SU-DHL-6 (cell line): ENCODE results near the gene ABCB1.

Experiments used
- H2AFZ ChIP-seq: fragments of 200-600 bp; sonication (generic); 2 replicates; pipeline ENCODE4 v1.6.1; 2014; ENCODE audit warnings: low read depth, mild to moderate bottlenecking, moderate library complexity, mixed read lengths, antibody characterized with exemption, low read length; ENCODE audit not compliant: severe bottlenecking
- H3F3A ChIP-seq: fragments of 200-600 bp; shearing (Covaris generic); 2 replicates; pipeline ENCODE4 v1.6.0; 2016; ENCODE audit warnings: antibody characterized with exemption, mild to moderate bottlenecking; ENCODE audit not compliant: insufficient read depth
- H3K27ac ChIP-seq: fragments of 200-600 bp; sonication (generic); 2 replicates; pipeline ENCODE4 v1.5.1; 2016; ENCODE audit warnings: low read depth, mild to moderate bottlenecking, low read length, moderate library complexity, mixed read lengths
- H3K27me3 ChIP-seq: fragments of 200-600 bp; sonication (generic), shearing (Covaris generic); 2 replicates; pipeline ENCODE4 v1.6.0; 2014; ENCODE audit warnings: mild to moderate bottlenecking, low read length
- H3K36me3 ChIP-seq: fragments of 200-600 bp; sonication (generic); 2 replicates; pipeline ENCODE4 v1.6.1; 2014; ENCODE audit warnings: mild to moderate bottlenecking, low read length, mixed read lengths
- H3K4me2 ChIP-seq: fragments of 300-600, 200-600 bp; shearing (Covaris generic), sonication (generic); 2 replicates; pipeline ENCODE4 v1.6.0; 2014; ENCODE audit warnings: low read length, low read depth, mild to moderate bottlenecking; ENCODE audit not compliant: poor library complexity, severe bottlenecking
- H3K4me3 ChIP-seq: fragments of 200-600 bp; sonication (generic); 2 replicates; pipeline ENCODE4 v1.5.1; 2014; ENCODE audit warnings: antibody characterized with exemption, low read length, mild to moderate bottlenecking, mixed read lengths; ENCODE audit not compliant: insufficient read depth, poor library complexity, severe bottlenecking
- H3K79me2 ChIP-seq: fragments of 200-600 bp; sonication (generic); 2 replicates; pipeline ENCODE4 v1.6.1; 2014; ENCODE audit warnings: mild to moderate bottlenecking, low read length, moderate library complexity; ENCODE audit not compliant: insufficient read depth
- H3K9ac ChIP-seq: fragments of 200-600 bp; sonication (generic); 2 replicates; pipeline ENCODE4 v1.7.0; 2014; ENCODE audit warnings: mild to moderate bottlenecking, low read length
- H3K9me2 ChIP-seq: fragments of 200-600 bp; sonication (generic); replicated peaks from 2 replicates; pipeline ENCODE4 v1.6.1; 2014; ENCODE audit warnings: low read length; ENCODE audit not compliant: insufficient read depth
- H3K9me3 ChIP-seq: fragments of 200-600 bp; sonication (generic); 2 replicates; pipeline ENCODE4 v1.6.1; 2014; ENCODE audit warnings: low read length, mixed read lengths; ENCODE audit not compliant: insufficient read depth
- H4K20me1 ChIP-seq: fragments of 200-600 bp; sonication (generic); 2 replicates; pipeline ENCODE4 v1.6.1; 2014; ENCODE audit warnings: low read depth, mild to moderate bottlenecking, antibody characterized with exemption, low read length, moderate library complexity, mixed read lengths
- CTCF ChIP-seq: fragments of 200-600 bp; sonication (generic); IDR thresholded peaks from one replicate; pipeline ENCODE4 v1.5.1; 2017; ENCODE audit warnings: antibody characterized with exemption, mild to moderate bottlenecking, low read length, moderate library complexity; ENCODE audit not compliant: insufficient read depth, poor library complexity, severe bottlenecking
- EZH2phosphoT487 ChIP-seq: fragments of 200-600 bp; sonication (generic), shearing (Covaris generic); conservative IDR thresholded peaks from 2 replicates; pipeline ENCODE4 v1.6.1; 2018; ENCODE audit warnings: mild to moderate bottlenecking, antibody characterized with exemption, low read length, moderate library complexity, mixed read lengths

Gene ABCB1

GRCh38 chr7:87475359-87476178 is 125.1 kb downstream of the ABCB1 start, which contains the start of gene ABCB4:
Gene ABCB4, minus strand, starts transcription at chr7:87475680. Its CDS starts 215 bp downstream, at chr7:87475465.
- TF ChIP-seq CTCF (no peak), EZH2phosphoT487 (no peak)
- Histone ChIP-seq H4K20me1 (no peaks in the 10 kb centered on the region), H2AFZ (peak within 1 kb of the TSS; percentile 14), H3K79me2 (no peaks in the 10 kb centered on the region), H3K4me2 (peak within 1 kb of the TSS; percentile 3), H3K27me3 (no peaks in the 10 kb centered on the region), H3K9ac (no peak within 1 kb of the TSS), H3K4me3 (no peak within 1 kb of the TSS), H3K9me3 (no peaks in the 10 kb centered on the region), H3K27ac (no peak within 1 kb of the TSS), H3F3A (no peaks in the 10 kb centered on the region), H3K9me2 (no peaks in the 10 kb centered on the region), H3K36me3 (no peaks in the 10 kb centered on the region)

- Histone ChIP-seq H3K79me2 (no peaks in the 10 kb centered on the region), H4K20me1 (no peaks in the 10 kb centered on the region), H3K4me3 (no peak overlapping the region), H2AFZ (peak overlapping the region; percentile 14), H3K9me3 (no peaks in the 10 kb centered on the region), H3K9me2 (no peaks in the 10 kb centered on the region), H3K36me3 (no peaks in the 10 kb centered on the region), H3K27ac (no peak overlapping the region), H3K4me2 (peak overlapping the region; percentile 3), H3F3A (no peaks in the 10 kb centered on the region), H3K9ac (no peak overlapping the region), H3K27me3 (no peaks in the 10 kb centered on the region)
- TF ChIP-seq EZH2phosphoT487 = no peak
- no peak for TF ChIP-seq CTCF
Measured at GRCh38 chr7:87474533-87475358, 125.9 kb downstream of the ABCB1 start.

DNA sequence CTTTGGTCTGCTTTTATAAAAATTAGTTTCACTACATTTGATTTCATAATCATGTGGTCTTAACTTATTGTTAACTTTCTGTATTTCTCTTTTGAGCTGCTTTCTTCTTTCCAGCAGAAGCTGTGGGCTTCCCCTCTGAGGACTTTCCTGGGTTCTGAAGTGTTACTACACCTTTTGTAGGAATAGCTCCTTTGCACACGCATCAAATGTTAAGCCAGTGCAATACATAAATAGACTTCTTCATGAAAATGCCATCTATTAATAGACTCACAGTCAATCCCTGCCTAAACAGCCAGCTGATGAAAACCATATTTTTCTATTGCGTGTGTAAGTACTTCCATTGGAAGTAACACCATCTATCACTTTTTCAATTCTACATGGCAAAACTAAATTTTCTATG is 126.7 kb downstream of the ABCB1 start:
- H3K79me2 ChIP-seq = no peaks in the 10 kb centered on the region
- no peaks in the 10 kb centered on the region for H3K27me3 ChIP-seq
- no peak overlapping the region for H3K27ac ChIP-seq
- H4K20me1 ChIP-seq = no peaks in the 10 kb centered on the region
- TF ChIP-seq EZH2phosphoT487 = no peak
- TF ChIP-seq CTCF = no peak
- H3K4me3 ChIP-seq = no peak overlapping the region
- no peaks in the 10 kb centered on the region for H3F3A ChIP-seq
- no peaks in the 10 kb centered on the region for H3K9me3 ChIP-seq
- H3K4me2 ChIP-seq = no peak overlapping the region
- H3K9me2 ChIP-seq = no peaks in the 10 kb centered on the region
- H2AFZ ChIP-seq = no peak overlapping the region
- H3K9ac ChIP-seq = no peak overlapping the region
- H3K36me3 ChIP-seq = no peaks in the 10 kb centered on the region
